GM23338 (cell line): Measurements from ENCODE around the gene AGO1. TPM values are rescaled to one million over a fixed set of nuclear protein-coding genes. Genes with fewer than 3 reads are reported as not detected.
A peak's percentile ranks its signal among the peaks of the same experiment; 100 is the strongest.

Experiments used
- ATAC-seq: fragments of 200-7000 bp; cut with Tn5 transposase; 3 replicates; pipeline ENCODE4 v1.9.1; 2020
- DNase-seq: peaks from one replicate; pipeline ENCODE4 v3.0.0-alpha.2; 2015; ENCODE audit warnings: low spot score
- H2AFZ ChIP-seq: fragments of 200-600 bp; sonication (generic); 2 replicates; pipeline ENCODE4 v1.8.0; 2016; ENCODE audit warnings: antibody characterized with exemption, mild to moderate bottlenecking, moderate library complexity
- H3F3A ChIP-seq: fragments of 200-600 bp; sonication (generic); replicated peaks from 2 replicates; pipeline ENCODE4 v1.8.0; 2017; ENCODE audit warnings: antibody characterized with exemption, mixed run types, low read depth
- H3K27ac ChIP-seq: fragments of 200-600 bp; sonication (generic); 2 replicates; pipeline ENCODE4 v1.6.1; 2016; ENCODE audit warnings: low read depth
- H3K27me3 ChIP-seq: fragments of 200-600 bp; sonication (generic); 2 replicates; pipeline ENCODE4 v1.8.0; 2016; ENCODE audit warnings: mild to moderate bottlenecking, mixed run types, moderate library complexity; ENCODE audit not compliant: insufficient read depth
- H3K36me3 ChIP-seq: fragments of 200-600 bp; sonication (generic); 2 replicates; pipeline ENCODE4 v1.8.0; 2016; ENCODE audit warnings: mild to moderate bottlenecking; ENCODE audit not compliant: insufficient read depth
- H3K4me1 ChIP-seq: fragments of 200-600 bp; sonication (generic); 2 replicates; pipeline ENCODE4 v1.8.0; 2016; ENCODE audit warnings: mild to moderate bottlenecking, moderate library complexity; ENCODE audit not compliant: insufficient read depth
- H3K4me2 ChIP-seq: fragments of 200-600 bp; sonication (generic); 2 replicates; pipeline ENCODE4 v1.7.1; 2017; ENCODE audit warnings: mixed run types
- H3K4me3 ChIP-seq: fragments of 200-600 bp; sonication (generic); 2 replicates; pipeline ENCODE4 v1.6.1; 2016; ENCODE audit warnings: mixed run types
- H3K79me2 ChIP-seq: fragments of 200-600 bp; sonication (generic); replicated peaks from 2 replicates; pipeline ENCODE4 v1.8.0; 2017; ENCODE audit warnings: mild to moderate bottlenecking; ENCODE audit not compliant: insufficient read depth
- H3K9me2 ChIP-seq: fragments of 200-600 bp; sonication (generic); 2 replicates; pipeline ENCODE4 v1.8.0; 2017; ENCODE audit not compliant: insufficient read depth
- H4K20me1 ChIP-seq: fragments of 200-600 bp; sonication (generic); replicated peaks from 2 replicates; pipeline ENCODE4 v1.8.0; 2017; ENCODE audit warnings: mild to moderate bottlenecking; ENCODE audit not compliant: insufficient read depth
- H3K27ac Mint-ChIP-seq: 2 replicates; pipeline ENCODE4 v1.8.0; 2020; ENCODE audit warnings: inconsistent platforms, mild to moderate bottlenecking, moderate library complexity, mixed read lengths
- H3K27me3 Mint-ChIP-seq: 3 replicates; pipeline ENCODE4 v1.8.0; 2022; ENCODE audit warnings: low read depth, mild to moderate bottlenecking, moderate library complexity, mixed read lengths, inconsistent platforms; ENCODE audit not compliant: insufficient read depth, poor library complexity
- H3K36me3 Mint-ChIP-seq: 3 replicates; pipeline ENCODE4 v1.8.0; 2021; ENCODE audit warnings: low read depth, mild to moderate bottlenecking, inconsistent platforms, moderate library complexity, mixed read lengths
- H3K4me1 Mint-ChIP-seq: 3 replicates; pipeline ENCODE4 v1.8.0; 2020; ENCODE audit warnings: mild to moderate bottlenecking, inconsistent platforms, mixed read lengths
- H3K4me3 Mint-ChIP-seq: 3 replicates; pipeline ENCODE4 v1.8.0; 2021; ENCODE audit warnings: moderate library complexity, mild to moderate bottlenecking, inconsistent platforms, mixed read lengths
- H3K9me3 Mint-ChIP-seq: 3 replicates; pipeline ENCODE4 v1.8.0; 2020; ENCODE audit warnings: moderate library complexity, mild to moderate bottlenecking, inconsistent platforms, mixed read lengths
- CREB1 ChIP-seq: fragments of 250-450 bp; sonication (Bioruptor Pico); IDR thresholded peaks from 2 replicates; pipeline ENCODE4 v1.5.0; 2020; ENCODE audit warnings: low read depth, mild to moderate bottlenecking, moderate library complexity
- CTCF ChIP-seq, 2 experiments: fragments of 200-600 bp in 1 of 2; sonication (generic) in 1 of 2; conservative IDR thresholded peaks; 2 replicates each; pipeline versions ENCODE4 v1.5.1 to v1.6.1; 2016 to 2017; ENCODE audit warnings: antibody characterized with exemption in 2 of 2, low read depth in 2 of 2, mild to moderate bottlenecking in 2 of 2, moderate library complexity in 1 of 2
- ETS1 ChIP-seq: IDR thresholded peaks from 2 replicates; pipeline ENCODE4 v1.6.1; 2016; ENCODE audit warnings: antibody characterized with exemption
- EZH2 ChIP-seq: fragments of 200-600 bp; sonication (generic); IDR thresholded peaks from one replicate; pipeline ENCODE4 v1.8.0; 2017; ENCODE audit warnings: antibody characterized with exemption, mild to moderate bottlenecking, low read depth; ENCODE audit not compliant: unreplicated experiment
- JUNB ChIP-seq: IDR thresholded peaks from one replicate; pipeline ENCODE4 v1.6.1; 2016; ENCODE audit warnings: antibody characterized with exemption; ENCODE audit not compliant: unreplicated experiment
- NANOG ChIP-seq: IDR thresholded peaks from 2 replicates; pipeline ENCODE4 v1.6.1; 2016; ENCODE audit warnings: antibody characterized with exemption, borderline replicate concordance
- ZNF114 ChIP-seq: fragments of 250-450 bp; sonication (Bioruptor Pico); IDR thresholded peaks from 2 replicates; pipeline ENCODE4 v1.5.0; 2020; ENCODE audit warnings: mild to moderate bottlenecking, moderate library complexity
- ZNF331 ChIP-seq: fragments of 250-450 bp; sonication (Bioruptor Pico); IDR thresholded peaks from 2 replicates; pipeline ENCODE4 v1.5.0; 2020; ENCODE audit warnings: low read depth, mild to moderate bottlenecking, moderate library complexity
- ZNF462 ChIP-seq: fragments of 250-450 bp; sonication (Bioruptor Pico); IDR thresholded peaks from 2 replicates; pipeline ENCODE4 v1.5.0; 2020; ENCODE audit warnings: mild to moderate bottlenecking, moderate library complexity
- polyA plus RNA-seq: library from polyadenylated mRNA; unstranded; fragments of >200 nt; fragmentation: Nextera tagmentation; extraction: Ambion mirVana; gene quantifications from 2 replicates; pipeline ENCODE4 v1.2.1, GENCODE V29; 2016
- total RNA-seq: library from RNA; depleted of rRNA; stranded (reverse); fragments of >200 nt; shearing (Covaris generic); gene quantifications from 2 replicates; pipeline ENCODE4 v1.2.3, GENCODE V29; 2014

Gene AGO1
- total and polyA plus RNA-seq, 2 experiments from 2014 or later = 10.6 to 65.1 TPM

DNA sequence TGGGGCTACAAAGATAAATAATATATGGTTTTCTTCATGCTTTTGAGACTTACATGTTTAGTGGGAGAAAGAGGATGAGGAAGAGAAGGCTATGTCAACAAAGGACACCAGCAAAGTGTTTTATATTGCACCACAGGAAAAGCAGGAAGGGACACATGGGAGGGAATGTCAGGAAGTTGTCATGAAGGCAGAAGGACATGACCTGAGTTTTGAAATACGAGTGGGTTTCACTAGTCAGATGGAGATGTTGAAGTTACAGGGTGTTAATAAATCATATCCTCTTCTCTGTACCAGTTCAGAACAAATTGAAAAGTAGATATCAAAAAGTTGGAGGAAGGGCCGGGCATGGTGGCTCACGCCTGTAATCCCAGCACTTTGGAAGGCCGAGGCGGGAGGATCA is 18.2 kb upstream of the AGO1 start (continued):
- TF ChIP-seq ZNF462 (CRISPR knock-in tag) = no peak
- no peak for TF ChIP-seq CTCF (conservative IDR thresholded peaks at IDR 0.05; ENCODE audit: low read depth in 2 of 2)

DNA sequence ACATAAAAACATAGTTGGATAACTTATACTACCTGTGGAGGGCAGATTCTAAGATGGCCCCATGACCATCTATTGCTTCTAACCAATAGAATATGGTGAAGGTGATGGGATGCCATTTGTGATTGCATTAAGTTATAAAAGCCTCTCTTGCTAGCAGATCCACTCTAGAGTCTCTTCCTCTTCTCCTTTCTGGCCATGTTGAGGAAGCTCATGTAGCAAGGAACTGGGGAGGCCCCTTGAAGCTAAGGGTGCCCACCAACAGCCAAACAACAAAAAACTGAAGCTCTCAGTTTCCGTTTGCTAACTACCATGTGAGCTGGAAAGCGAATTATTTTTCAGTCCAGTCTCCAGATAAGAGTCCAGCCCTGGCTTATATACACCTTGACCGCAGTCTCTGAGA is 16.0 kb upstream of the AGO1 start:
- Histone ChIP-seq H3K4me3 (no peak overlapping the region), H3K27ac (no peak overlapping the region), H3K79me2 (no peaks in the 10 kb centered on the region), H4K20me1 (no peaks in the 10 kb centered on the region), H3K4me2 (no peak overlapping the region), H3K36me3 (no peaks in the 10 kb centered on the region), H3K27me3 (no peaks in the 10 kb centered on the region), H3K4me1 (no peaks in the 10 kb centered on the region), H3F3A (0 out of 2 replicates have a peak, but pooled peaks cover 5% of the 10 kb centered on the region), H2AFZ (peak overlapping the region; percentile 63; the same call in 1 of the 2 replicates), H3K9me2 (no peaks in the 10 kb centered on the region)
- Mint-ChIP-seq H3K36me3 (no peaks in the 10 kb centered on the region), H3K27me3 (peaks cover 5% of the 10 kb centered on the region), H3K4me1 (peaks cover 4% of the 10 kb centered on the region; the same call in 2 of the 3 replicates), H3K27ac (no peak overlapping the region), H3K4me3 (no peak overlapping the region), H3K9me3 (no peaks in the 10 kb centered on the region; the same call in 1 of the 3 replicates)
- DNase-seq (no peak), ATAC-seq (no peak)
- TF ChIP-seq JUNB (no peak), ETS1 (no peak), EZH2 (no peak), ZNF331 (CRISPR knock-in tag) (no peak), CTCF (conservative IDR thresholded peaks at IDR 0.05; ENCODE audit: low read depth in 2 of 2) (no peak), NANOG (no peak), CREB1 (CRISPR knock-in tag) (no peak), ZNF114 (CRISPR knock-in tag) (no peak)
